ENCODE data around the gene CERS5.

CERS5 gene

DNA sequence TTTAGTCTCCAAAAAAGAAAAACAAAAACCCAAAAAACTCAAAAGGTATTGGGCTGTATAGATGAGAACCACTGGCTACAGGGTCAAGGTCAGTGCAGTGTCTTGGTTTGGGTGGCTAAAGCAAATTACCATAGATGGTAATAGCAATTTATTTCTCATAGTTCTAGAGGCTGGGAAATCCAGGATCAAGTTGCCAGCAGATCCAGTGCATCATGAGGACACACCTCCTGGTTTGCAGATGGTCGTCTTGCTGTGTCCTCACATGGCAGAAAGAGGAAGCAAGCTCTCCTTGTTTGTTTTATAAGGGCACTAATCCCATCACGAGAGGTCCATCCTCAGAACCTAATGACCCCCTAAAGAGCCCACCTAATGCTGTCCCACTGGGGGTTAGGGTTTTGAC is 44.0 kb downstream of the CERS5 start:
- ATAC-seq: no peak

DNA sequence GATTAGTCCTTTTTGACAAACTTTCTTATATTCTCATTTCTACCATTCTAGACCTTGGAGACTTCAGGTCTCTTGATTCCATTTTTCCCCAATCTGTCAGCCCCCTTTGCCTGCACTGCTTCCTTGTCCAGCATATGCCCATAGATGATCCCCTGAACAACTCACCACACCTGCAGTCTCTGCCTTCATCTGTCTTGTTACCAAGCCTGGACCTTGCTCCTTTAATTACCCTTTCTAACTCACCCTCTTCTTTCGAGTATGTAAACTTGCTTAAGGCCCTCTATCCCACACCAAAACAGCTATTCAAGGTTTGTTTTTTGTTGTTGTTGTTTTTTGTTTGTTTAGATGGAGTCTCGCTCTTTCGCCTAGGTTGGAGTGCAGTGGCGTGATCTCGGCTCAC is 45.5 kb downstream of the CERS5 start:
- ATAC-seq: no peak

GRCh38 chr12:50120953-50121352 is 46.2 kb downstream of the CERS5 start:
- no peak for ATAC-seq

GRCh38 chr12:50120521-50120920 is 46.6 kb downstream of the CERS5 start:
- ATAC-seq: no peak

- no peak for ATAC-seq
Measured at GRCh38 chr12:50119387-50119786, 47.8 kb downstream of the CERS5 start.

GRCh38 chr12:50117057-50117622 is 50.0 kb downstream of the CERS5 start:
- no peak for ATAC-seq

GRCh38 chr12:50112456-50113218 is 54.5 kb downstream of the CERS5 start:
- ATAC-seq: no peak

DNA sequence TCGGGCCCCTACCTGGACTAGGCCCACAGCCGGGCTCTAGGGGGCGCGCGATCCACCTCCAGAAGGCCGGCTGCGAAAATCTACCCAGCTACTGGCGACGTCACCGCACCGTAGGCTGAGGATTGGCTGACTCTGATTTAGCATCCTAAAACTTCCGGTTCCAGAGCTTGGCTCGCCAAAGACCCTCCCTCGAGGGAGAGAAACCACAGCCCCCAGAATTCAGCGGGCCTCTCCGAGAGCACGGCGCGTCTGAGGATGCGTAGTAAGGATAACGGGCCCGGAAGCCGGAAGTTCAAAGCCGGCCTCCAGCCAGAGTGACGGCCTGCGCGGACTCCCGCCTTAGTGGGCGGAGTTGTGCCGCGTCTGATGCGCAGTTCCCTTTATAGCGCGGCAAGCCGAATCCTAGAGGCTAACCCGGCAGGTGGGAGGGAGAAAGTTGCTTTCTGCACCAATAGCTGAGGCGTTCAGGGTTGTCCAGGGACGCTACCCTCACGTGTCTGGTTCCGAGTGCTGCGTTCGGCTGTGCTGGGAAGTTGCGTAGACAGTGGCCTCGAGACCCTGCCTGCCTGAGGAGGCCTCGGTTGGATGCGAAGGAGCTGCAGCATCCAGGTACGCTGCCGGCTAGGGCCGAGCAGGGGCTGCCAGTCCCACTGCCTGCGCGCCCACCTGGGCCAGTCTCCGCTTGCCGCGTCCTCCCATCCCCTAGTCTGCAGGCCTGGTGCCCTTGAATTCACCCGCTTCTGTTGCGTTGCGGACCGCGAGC is 55.3 kb downstream of the CERS5 start, which contains the start of gene COX14:
TSS of gene COX14 (plus strand) at position 544 of the 763 bp plus-strand sequence. CDS start 7,808 bp downstream, outside the sequence.
- ATAC-seq: peak; percentile 86 to 90

- ATAC-seq: no peak
Measured at GRCh38 chr12:50111395-50111692, 55.8 kb downstream of the CERS5 start.

GRCh38 chr12:50110762-50111351 is 56.3 kb downstream of the CERS5 start:
- ATAC-seq: no peak

GRCh38 chr12:50110127-50110761 is 56.9 kb downstream of the CERS5 start:
- ATAC-seq: no peak

- ATAC-seq: no peak
Measured at GRCh38 chr12:50109319-50109718, 57.9 kb downstream of the CERS5 start.

DNA sequence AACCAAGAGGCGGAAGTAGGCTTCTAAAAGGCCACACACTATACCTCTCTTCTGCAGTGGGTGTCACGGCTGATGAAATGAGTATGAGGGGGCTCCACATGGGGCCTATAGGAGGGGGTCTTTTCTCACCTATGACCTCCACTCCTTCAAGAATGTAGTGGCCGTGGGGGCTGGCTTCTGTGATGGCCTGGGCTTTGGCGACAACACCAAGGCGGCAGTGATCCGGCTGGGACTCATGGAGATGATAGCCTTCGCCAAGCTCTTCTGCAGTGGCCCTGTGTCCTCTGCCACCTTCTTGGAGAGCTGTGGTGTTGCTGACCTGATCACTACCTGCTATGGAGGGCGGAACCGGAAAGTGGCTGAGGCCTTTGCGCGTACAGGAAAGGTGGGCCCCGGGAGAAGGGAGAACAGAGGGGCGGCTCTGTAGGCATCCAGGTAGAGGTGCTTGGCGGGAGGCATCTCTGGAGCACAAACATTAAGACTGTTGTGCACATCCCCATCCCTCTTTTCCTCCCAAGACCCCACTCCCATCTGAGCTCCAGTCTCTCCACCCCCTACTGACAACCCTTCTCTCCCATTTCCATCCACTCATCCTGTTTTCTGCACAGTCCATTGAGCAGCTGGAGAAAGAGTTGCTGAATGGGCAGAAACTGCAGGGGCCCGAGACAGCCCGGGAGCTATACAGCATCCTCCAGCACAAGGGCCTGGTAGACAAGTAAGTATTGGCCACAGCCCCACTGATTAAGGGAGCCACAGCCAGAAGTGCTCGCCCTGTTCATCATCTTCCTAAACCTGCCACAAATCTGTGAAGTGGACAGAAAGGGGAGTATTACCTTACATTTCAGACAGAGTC is 59.5 kb downstream of the CERS5 start:
- no peak for ATAC-seq

- no peak for ATAC-seq
Measured at GRCh38 chr12:50106907-50107306, 60.3 kb downstream of the CERS5 start.

DNA sequence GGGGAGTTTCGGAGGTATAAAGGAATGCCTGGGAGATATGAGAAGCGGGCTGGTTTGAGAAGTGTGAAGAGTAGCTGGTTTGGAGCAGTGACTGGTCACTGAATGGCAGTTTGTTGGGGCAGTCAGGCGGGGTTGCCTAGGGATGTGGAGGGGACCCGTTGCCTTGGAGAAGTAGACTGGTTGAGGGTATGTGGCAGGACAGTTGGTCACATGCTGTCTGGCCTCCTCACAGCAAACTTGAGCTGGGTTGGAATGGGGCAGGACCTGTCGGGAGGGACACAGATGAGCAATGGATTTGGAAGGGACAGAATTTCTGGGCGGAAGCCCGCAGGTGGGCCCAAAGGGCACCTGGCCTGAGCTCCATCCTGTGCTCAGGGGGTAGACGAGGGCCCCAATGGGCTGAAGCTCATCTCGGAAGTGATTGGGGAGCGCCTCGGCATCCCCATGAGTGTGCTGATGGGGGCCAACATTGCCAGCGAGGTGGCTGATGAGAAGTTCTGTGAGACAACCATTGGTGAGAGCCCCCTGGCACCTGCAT is 61.2 kb downstream of the CERS5 start:
- ATAC-seq: no peak

GRCh38 chr12:50104417-50105366 is 62.5 kb downstream of the CERS5 start:
- no peak for ATAC-seq

DNA sequence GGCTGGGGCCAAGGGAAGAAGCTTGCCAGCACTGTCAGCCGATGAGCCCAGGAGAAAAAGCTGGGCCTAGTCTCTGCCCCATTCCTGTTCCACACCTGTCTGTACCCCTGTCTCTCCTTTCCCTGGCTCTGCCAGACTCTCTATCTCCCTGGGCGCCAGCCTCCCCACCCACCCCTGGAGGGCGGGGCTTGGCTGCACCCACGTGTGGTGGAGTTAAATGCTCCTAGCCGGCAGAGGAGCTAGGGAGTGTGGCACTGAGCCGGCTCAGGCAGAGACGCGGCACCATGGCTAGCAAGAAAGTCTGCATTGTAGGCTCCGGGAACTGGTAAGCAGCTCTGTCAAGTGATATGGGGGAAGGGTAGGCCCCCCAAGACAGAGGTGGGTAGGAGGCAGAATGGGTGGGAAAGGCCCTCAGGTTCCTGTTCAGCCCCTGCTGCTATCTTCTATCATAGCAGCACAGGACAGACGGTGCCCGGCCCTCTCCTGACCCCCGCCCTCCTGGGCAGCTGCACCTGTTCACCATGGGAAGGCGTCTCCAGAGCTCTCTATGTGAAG is 63.3 kb downstream of the CERS5 start, which contains the start of gene GPD1:
TSS of gene GPD1 (plus strand) at position 242 of the 555 bp plus-strand sequence. CDS start at position 285, 43 bp downstream.
- peak; percentile 34 to 60 for ATAC-seq

GRCh38 chr12:50103351-50103750 is 63.8 kb downstream of the CERS5 start:
- no peak for ATAC-seq

GRCh38 chr12:50102646-50103309 is 64.4 kb downstream of the CERS5 start:
- no peak for ATAC-seq

Measured in activated CD4-positive, CD25-positive, alpha-beta regulatory T cell treated with anti-CD3 and anti-CD28 coated beads, Interleukin-2, amount 50 U/mL, for 24 hours (primary cell).